Esophagus squamous epithelium (tissue), 4 donors: ENCODE results near the gene TNFSF10.

ENCODE experiments used
- POLR2A ChIP-seq, 4 donors: fragments of 450-650 bp; IDR thresholded peaks; one replicate each; pipeline ENCODE4 v1.6.1; 2017; ENCODE audit warnings: antibody characterized with exemption in 4 of 4, mild to moderate bottlenecking in 4 of 4, moderate library complexity in 3 of 4
- TF ChIP-seq, protein P1 (sequence below), 6 experiments: fragments of 450-650 bp in 4 of 6; fragments of 200-600 bp in 2 of 6; sonication (generic) in 2 of 6; IDR thresholded peaks; one replicate each; pipeline ENCODE4 v1.5.1; 2016 to 2019; ENCODE audit warnings: antibody characterized with exemption in 6 of 6, mild to moderate bottlenecking in 4 of 6, moderate library complexity in 4 of 6

DNA sequence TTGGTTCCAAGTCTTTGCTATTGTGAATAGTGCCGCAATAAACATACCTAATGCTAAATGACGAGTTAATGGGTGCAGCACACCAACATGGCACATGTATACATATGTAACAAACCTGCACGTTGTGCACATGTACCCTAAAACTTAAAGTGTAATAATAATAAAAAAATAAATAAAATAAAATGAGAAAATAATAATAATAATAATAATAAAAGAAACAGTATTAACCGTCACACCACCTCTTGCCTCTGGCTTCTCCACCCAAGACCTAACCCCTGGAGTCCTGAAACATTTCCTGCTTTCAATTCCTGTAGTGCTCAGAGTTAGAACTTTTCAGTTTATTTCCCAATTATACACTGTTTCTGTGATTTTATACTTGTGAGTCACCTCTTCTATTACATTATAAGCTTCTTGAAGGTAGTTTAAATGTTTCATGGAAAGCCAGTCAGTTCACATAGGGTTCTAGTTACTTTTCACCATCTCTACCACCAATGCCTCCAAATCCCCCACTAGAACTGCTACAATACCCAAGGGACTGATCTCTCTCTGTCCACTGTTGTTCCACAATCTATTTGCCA, 56.6 kb downstream of the TNFSF10 start:
- TF ChIP-seq, protein P1, sequence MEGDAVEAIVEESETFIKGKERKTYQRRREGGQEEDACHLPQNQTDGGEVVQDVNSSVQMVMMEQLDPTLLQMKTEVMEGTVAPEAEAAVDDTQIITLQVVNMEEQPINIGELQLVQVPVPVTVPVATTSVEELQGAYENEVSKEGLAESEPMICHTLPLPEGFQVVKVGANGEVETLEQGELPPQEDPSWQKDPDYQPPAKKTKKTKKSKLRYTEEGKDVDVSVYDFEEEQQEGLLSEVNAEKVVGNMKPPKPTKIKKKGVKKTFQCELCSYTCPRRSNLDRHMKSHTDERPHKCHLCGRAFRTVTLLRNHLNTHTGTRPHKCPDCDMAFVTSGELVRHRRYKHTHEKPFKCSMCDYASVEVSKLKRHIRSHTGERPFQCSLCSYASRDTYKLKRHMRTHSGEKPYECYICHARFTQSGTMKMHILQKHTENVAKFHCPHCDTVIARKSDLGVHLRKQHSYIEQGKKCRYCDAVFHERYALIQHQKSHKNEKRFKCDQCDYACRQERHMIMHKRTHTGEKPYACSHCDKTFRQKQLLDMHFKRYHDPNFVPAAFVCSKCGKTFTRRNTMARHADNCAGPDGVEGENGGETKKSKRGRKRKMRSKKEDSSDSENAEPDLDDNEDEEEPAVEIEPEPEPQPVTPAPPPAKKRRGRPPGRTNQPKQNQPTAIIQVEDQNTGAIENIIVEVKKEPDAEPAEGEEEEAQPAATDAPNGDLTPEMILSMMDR (IDR thresholded peaks at IDR 0.05) = no peak
- no peak for TF ChIP-seq POLR2A (IDR thresholded peaks at IDR 0.05)
